IPS DF 4.7 (cell line): ENCODE results near the gene KRT79.

Source experiments
- DNase-seq: peaks from one replicate; pipeline ENCODE4 v3.0.0-alpha.2; 2013; ENCODE audit warnings: low spot score; ENCODE audit errors: extremely low read depth

Gene KRT79

GRCh38 chr12:52819731-52820510 is 14.2 kb downstream of the KRT79 start:
- DNase-seq: no peak

DNA sequence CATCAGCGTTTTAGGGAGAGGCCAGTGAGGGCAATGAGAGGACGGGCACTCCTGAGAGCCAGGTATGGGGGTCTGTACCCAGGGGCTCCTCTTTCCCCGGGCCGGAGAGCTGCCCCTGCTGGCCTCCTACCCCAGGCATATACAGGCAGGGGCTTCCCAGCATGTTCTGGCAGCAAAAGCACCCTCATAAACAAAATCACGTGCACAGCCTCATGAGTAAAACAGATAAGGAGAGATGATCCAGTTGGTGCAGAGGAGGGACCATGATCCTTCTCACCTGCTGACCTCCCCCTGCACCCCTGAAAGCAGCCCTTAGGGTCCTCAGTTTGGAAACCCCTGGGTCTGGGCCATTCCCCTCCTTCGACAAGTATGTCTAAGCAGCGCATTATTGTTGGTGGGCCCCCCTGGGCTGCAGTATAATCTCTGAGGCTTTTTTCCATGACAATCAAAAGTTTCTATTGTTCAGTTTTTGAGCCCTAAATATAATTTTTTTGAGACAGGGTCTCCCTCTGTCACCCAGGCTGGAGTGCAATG is 15.2 kb downstream of the KRT79 start:
- no peak for DNase-seq

DNA sequence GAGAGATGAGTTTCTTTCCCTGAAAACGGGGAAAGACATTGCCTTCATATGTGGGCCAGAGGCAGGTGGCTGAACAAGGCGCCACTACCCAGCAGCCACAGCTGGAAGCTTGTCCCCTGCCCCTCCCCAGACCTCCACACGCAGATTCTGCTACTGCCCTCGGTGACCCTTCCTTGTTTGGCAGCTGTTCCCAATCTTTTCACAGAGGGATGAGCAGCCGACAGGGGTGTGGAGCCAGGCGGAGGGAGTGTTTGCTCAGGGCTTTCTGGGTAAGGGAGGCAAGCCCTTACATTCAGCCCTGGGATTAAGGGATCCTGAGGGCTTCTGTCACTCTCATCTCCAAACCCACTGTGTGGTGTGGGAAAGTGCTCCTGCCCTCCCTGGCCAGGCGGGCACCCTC is 15.7 kb downstream of the KRT79 start:
- DNase-seq: no peak

GRCh38 chr12:52817699-52818238 is 16.3 kb downstream of the KRT79 start:
- no peak for DNase-seq

DNA sequence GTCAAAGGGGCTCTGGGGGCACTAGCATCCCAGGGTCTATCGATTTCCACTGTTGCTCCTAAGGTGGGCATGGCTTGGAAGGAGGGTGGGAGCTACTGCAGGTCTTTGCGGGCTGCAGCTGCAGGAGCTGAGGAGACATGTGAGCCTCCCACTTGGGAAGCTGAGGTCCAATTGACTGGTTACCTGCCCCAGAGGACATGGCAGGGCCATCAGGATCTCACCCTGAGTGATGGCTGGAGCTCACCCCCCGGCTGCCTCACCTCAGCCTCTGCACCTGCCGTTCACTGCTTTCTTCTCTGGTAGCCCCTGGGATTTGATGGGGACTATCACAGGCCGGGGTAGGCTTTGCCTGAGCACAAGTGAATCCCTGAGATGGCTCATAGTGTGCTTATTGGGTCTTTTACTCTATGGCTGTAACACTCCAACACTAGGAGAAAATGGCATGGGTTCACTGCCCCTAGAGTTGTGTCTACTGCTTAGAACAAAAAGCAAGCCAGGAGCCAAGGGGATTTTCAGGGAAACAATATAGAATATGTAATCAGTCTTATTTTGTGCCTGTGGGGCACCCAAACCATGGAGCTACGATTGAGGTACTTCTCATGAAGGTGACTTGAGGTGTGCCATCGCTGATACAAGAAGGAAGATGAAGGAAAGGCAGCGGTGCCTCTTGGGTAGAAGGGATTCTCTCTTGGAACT is 17.0 kb downstream of the KRT79 start:
- no peak for DNase-seq

DNA sequence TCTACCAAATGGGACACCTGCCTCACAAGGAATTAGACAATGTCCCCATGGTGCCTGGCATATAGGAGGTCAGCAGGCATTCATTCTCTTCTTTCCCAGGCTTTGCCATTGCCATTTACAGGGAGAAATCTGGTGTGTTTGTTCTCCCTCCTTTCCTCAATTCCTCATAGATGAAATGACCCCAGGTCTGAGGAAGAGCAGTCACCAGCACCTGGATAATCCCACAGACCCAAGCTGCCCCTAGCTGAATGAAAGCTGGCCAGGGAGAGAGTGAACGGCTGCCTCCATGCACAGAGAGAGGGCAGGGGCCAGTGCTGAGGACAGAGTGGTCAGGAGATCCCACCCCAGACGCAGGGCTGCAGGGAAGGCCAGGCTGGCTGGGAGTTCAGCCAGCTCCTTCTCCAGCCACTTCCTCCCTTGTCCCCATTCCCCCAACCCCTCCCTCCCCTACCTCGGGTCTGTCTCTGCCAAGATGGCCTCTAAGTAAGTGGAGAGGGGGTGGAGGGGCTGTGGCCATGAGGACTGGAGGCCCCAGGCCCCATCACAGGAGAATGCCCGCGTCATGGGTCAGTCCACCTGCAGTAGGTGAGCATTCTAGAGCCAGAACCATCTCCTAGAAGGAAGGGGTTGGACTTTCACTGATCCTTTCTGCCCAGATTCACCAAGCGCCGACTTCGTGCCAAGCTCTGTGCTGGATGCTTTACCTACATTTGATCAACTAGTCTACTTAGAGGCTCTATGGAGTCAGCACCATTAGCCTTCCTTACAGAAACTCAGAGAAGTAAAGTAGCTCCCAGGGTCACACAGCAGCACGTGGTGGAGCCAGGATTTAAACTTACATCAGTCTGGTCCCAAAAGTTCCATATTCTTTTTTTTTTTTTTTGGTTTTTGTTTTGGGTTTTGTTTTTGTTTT is 18.2 kb downstream of the KRT79 start:
- DNase-seq: no peak

DNA sequence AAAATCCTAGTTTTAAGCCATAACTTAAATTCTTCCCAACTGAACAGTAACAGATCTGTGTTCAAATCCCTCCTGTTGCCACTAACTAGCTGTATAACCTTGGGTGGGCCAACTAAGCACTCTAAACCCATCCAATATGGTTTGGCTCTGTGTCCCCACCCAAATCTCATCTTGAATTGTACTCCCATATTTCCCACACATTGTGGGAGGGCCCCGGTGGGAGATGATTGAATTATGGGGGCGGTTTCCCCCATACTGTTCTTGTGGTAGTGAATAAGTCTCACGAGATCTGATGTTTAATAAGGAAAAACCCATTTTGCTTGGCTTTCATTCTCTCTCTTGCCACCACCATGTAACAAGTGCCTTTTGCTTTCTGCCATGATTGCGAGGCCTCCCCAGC is 18.9 kb downstream of the KRT79 start:
- DNase-seq: no peak

GRCh38 chr12:52814710-52815155 is 19.4 kb downstream of the KRT79 start:
- DNase-seq: no peak

DNA sequence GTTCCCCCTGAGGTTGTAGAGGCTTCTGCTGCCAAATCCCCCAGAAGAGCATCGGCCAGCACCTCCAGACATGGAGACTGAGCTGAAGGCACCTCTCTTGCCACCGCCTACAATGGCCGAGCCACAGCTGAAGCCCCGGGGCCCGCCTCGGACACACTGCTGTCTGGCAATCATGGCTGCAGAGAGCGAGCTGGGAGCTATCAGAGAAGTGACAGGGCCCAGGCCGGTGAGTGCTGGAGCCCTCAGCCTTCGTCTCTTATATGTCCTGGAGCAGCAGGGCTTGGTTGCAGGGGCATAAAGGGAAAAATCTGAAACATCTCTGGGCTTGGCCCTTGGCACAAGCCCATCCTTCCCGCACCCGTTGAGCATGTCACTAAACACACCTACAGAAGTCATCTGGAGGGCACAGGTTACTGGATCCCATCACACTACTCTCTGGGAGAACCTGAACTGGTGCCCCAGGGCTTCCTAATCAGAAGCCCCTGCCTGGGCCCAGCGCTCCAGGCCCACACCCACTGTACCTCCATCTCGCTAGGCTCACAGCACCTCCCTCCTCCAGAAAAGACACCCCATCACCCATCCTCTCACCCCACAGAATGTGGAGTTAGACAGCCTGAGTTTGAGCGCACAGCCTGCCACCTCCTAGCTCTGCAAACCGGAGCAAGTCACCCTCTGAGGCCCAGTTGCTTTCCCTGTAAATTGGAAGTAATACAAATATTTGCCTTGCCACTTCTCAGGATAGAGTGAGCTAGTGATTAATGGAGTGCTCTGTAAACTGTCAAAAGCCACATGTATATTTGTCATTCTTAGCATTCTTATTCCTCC is 20.0 kb downstream of the KRT79 start, which contains the start of gene KRT4:
Gene KRT4 (minus strand): TSS at position 232 of the 825 bp plus-strand sequence. CDS start 58 bp downstream, at position 174.
- no peak for DNase-seq

DNA sequence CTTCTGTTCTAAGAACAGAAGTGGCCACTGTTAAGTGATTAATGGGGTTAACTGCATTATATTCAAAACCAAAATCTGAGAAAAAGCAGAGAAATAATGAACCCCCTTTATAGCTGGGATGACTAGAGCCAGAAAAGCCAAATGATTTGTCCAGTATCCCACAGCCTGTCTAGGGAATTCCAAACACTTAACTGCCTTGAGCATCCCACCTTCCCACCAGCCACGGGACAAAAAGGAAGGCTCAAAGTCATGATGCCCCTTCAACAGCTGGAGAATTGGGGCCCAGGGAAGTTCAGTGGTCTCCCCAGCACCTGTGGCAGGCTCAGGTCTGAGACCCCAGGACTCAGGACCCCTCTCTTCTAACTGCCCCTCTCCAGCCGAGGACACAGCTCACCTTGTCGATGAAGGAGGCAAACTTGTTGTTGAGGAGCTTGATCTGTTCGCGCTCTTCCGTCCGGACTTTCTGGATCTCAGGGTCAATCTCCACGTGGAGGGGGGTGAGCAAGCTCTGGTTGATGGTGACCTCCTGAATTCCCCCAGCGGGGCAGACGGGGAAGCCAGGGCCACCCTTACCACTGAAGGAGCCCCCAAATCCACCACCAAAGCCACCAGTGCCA is 20.8 kb downstream of the KRT79 start:
- DNase-seq: no peak

DNA sequence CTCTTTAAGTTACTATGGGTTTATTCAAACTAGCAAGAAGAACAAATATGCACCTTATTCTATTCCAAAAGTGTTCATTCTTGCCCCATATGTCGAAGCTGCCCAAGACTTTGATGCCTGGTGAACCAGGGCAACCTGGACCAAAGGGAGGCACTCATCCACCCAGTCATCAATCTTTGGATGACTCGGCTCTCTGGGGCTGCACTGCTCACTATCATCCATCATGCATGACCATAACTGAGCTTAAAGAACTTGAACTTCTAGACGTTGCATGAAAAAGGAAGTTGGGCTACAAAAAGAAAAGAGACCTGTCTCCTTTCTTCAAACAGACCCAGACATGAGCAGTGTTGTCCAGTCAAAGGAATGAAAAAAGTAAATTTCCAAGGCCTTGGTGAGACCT is 21.4 kb downstream of the KRT79 start:
- no peak for DNase-seq

- no peak for DNase-seq
Measured at GRCh38 chr12:52812073-52812400, 22.1 kb downstream of the KRT79 start.

DNA sequence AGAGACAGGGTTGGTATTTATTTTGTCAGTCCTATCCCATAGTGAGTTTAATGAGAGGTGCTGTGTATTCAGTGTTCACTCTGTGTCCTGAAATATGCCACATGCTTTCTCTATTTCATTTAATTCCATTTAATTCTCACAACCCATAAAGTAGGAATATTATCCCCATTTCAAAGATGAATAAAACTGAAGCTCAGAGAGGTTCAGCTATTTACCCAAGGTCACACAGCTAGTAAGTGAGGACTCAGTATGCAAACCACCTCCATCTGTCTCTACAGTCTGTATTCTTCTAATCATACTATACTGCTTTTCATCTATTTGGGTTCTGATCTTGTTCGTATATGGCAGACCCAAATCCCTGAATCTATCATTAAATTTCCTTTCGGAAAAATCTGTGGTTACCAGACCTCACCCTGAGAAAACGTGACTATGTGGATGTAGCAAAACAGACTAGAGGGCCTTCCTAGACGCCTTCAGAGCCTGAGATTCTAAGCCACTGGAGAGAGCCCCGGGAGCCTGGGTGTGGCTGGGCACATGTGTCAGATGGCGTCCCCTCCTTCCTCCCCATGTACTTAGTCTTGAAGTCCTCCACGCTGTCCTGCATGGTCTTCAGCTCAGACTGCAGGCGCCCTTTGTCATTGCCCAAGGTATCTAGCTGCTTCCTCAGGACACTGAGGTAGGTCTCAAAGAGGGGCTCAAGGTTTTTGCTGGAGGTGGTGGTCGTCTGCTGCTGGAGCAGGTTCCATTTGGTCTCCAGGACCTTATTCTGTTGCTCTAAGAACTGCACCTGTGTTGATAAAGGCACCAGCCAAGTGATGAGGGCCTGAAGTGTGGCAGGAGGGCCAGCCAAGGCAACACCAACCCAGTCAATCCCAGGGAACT is 22.7 kb downstream of the KRT79 start:
- no peak for DNase-seq

DNA sequence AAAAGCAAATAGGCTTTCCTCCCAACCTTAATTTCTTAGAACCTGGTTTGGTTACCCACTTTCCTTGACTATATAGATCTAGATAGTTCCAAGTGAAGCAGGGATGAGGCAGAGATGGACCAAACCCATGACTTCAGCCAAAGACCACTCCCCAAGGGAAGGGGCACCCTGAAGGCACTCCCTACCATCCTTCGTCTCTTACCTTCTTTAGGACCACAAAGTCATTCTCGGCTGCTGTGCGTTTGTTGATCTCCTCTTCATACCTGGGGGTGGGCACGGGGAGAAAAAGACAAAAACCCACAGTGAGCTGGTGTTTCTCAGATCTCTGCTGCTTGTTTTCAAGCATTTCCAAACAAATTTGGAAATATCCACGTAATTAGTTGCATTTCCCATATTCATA is 23.6 kb downstream of the KRT79 start:
- no peak for DNase-seq

- no peak for DNase-seq
Measured at GRCh38 chr12:52809166-52809565, 24.9 kb downstream of the KRT79 start.

DNA sequence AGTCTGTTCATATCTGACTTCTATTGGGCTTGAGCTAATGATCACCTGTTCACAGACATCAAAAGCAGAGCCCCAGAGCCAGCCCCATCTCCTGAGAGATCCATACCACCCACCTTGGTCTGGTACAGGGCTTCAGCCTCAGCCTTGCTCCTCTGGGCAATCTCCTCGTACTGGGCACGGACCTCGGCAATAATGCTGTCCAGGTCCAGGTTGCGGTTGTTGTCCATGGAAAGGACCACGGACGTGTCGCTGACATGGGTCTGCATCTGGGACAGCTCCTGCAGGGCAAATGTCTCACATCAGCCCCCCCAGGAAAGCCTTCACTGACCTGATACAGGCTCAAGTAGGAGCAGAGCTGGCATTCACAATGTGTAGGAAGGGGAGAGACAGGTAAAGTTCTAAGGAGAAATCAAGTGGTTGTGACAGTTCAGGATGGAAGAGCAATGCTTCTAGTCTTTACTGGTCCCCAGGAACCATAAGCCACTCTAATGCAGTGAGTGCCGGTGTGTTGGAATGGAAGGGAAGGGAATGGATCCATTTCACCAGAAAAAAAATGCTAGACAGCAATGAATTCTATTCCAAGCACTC is 25.4 kb downstream of the KRT79 start:
- no peak for DNase-seq

GRCh38 chr12:52807544-52808470 is 26.3 kb downstream of the KRT79 start:
- DNase-seq: no peak
